Urinary bladder (tissue), 4 donors: ENCODE data around the gene RHOB. TPM values are rescaled to one million over a fixed set of nuclear protein-coding genes. Genes with fewer than 3 reads are reported as not detected.
"Not testable (repeated sequence)": the region's sequence is repeated elsewhere in the genome, so short reads cannot be mapped to it uniquely, and the experiment has no call there.

ENCODE experiments used
- DNase-seq: peaks from one replicate; pipeline ENCODE4 v3.0.0-alpha.2; 2015; ENCODE audit errors: extremely low spot score
- H3K27ac ChIP-seq: one replicate; pipeline ENCODE4 v1.5.1; 2013; ENCODE audit warnings: low read depth, mild to moderate bottlenecking, moderate library complexity
- H3K36me3 ChIP-seq: one replicate; pipeline ENCODE4 v1.6.1; 2013; ENCODE audit warnings: mild to moderate bottlenecking, moderate library complexity; ENCODE audit not compliant: insufficient read depth
- H3K4me1 ChIP-seq: one replicate; pipeline ENCODE4 v1.6.1; 2013; ENCODE audit warnings: mild to moderate bottlenecking, moderate library complexity; ENCODE audit not compliant: insufficient read depth
- H3K4me3 ChIP-seq: one replicate; pipeline ENCODE4 v1.5.1; 2013; ENCODE audit warnings: low read depth, low read length
- WGBS: extraction: QIAGEN DNeasy Blood & Tissue Kit; methylation state at CpG from one replicate; pipeline ENCODE4 v1.1.7; 2013; 5-methylcytosine and 5-hydroxymethylcytosine counted together
- polyA plus RNA-seq: library from polyadenylated mRNA; stranded (reverse); fragments of 200-250 nt; gene quantifications from one replicate; pipeline ENCODE4 v1.2.3, GENCODE V29; 2013
- total RNA-seq: library from RNA; depleted of rRNA; stranded (reverse); fragments of >200 nt; gene quantifications from one replicate; pipeline ENCODE4 v1.2.3, GENCODE V29; 2014
- donor health status: healthy with polysubstance abuse.
- donor health status: healthy.

RHOB gene
- total and polyA plus RNA-seq, 2 donors: 305 to 1,467 TPM

GRCh38 chr2:20427931-20428526, 18.8 kb upstream of the RHOB start:
- no peak for DNase-seq
- 92% methylated on average over 10 of the region's 10 CpGs for WGBS

GRCh38 chr2:20428717-20429490, 18.0 kb upstream of the RHOB start:
- no peak overlapping the region for H3K27ac ChIP-seq
- WGBS: 91% methylated on average over 11 of the region's 11 CpGs
- no peak for DNase-seq
- no peaks in the 10 kb centered on the region for H3K4me1 ChIP-seq
- no peak overlapping the region for H3K4me3 ChIP-seq
- H3K36me3 ChIP-seq: no peaks in the 10 kb centered on the region

More at GRCh38 chr2:20427931-20428526, 18.8 kb upstream of the RHOB start:
- no peak overlapping the region for H3K27ac ChIP-seq
- no peak overlapping the region for H3K4me3 ChIP-seq
- H3K36me3 ChIP-seq: no peaks in the 10 kb centered on the region
- no peaks in the 10 kb centered on the region for H3K4me1 ChIP-seq

- H3K36me3 ChIP-seq: no peaks in the 10 kb centered on the region
- DNase-seq: no peak
- WGBS: 56% methylated on average over 1 of the region's 1 CpG
- no peaks in the 10 kb centered on the region for H3K4me1 ChIP-seq
- no peak overlapping the region for H3K27ac ChIP-seq
- no peak overlapping the region for H3K4me3 ChIP-seq
Measured at GRCh38 chr2:20429528-20429927, 17.3 kb upstream of the RHOB start.

- 76% methylated on average over 4 of the region's 4 CpGs for WGBS
- Histone ChIP-seq H3K27ac (no peak overlapping the region), H3K4me3 (no peak overlapping the region), H3K4me1 (no peaks in the 10 kb centered on the region), H3K36me3 (no peaks in the 10 kb centered on the region)
- DNase-seq: no peak
Measured at GRCh38 chr2:20430035-20430434, 16.8 kb upstream of the RHOB start.

GRCh38 chr2:20430461-20431300, 16.2 kb upstream of the RHOB start:
- Histone ChIP-seq H3K4me1 (no peaks in the 10 kb centered on the region), H3K36me3 (no peaks in the 10 kb centered on the region), H3K4me3 (no peak overlapping the region), H3K27ac (no peak overlapping the region)
- no peak for DNase-seq
- 83% methylated on average over 7 of the region's 7 CpGs for WGBS

GRCh38 chr2:20431301-20431698, 15.6 kb upstream of the RHOB start:
- no peaks in the 10 kb centered on the region for H3K4me1 ChIP-seq
- no peak overlapping the region for H3K27ac ChIP-seq
- H3K36me3 ChIP-seq: no peaks in the 10 kb centered on the region
- no peak overlapping the region for H3K4me3 ChIP-seq
- DNase-seq: no peak
- WGBS: 97% methylated on average over 3 of the region's 3 CpGs

- no peak overlapping the region for H3K27ac ChIP-seq
- H3K4me1 ChIP-seq: no peaks in the 10 kb centered on the region
- no peak for DNase-seq
- no peaks in the 10 kb centered on the region for H3K36me3 ChIP-seq
- H3K4me3 ChIP-seq: no peak overlapping the region
- WGBS: 82% methylated on average over 5 of the region's 5 CpGs
Measured at GRCh38 chr2:20431772-20432171, 15.1 kb upstream of the RHOB start.

GRCh38 chr2:20432714-20433113, 14.2 kb upstream of the RHOB start:
- DNase-seq: no peak
- no peaks in the 10 kb centered on the region for H3K36me3 ChIP-seq
- H3K27ac ChIP-seq: no peak overlapping the region
- whole genome bisulfite sequencing: 62% methylated on average over 5 of the region's 5 CpGs
- H3K4me1 ChIP-seq: no peaks in the 10 kb centered on the region
- H3K4me3 ChIP-seq: no peak overlapping the region

GRCh38 chr2:20433249-20433648, 13.6 kb upstream of the RHOB start:
- no peak overlapping the region for H3K4me3 ChIP-seq
- no peak overlapping the region for H3K27ac ChIP-seq
- WGBS: 90% methylated on average over 7 of the region's 7 CpGs
- no peaks in the 10 kb centered on the region for H3K4me1 ChIP-seq
- no peaks in the 10 kb centered on the region for H3K36me3 ChIP-seq
- DNase-seq: no peak

- Histone ChIP-seq H3K27ac (no peak overlapping the region), H3K4me3 (no peak overlapping the region), H3K36me3 (no peaks in the 10 kb centered on the region), H3K4me1 (no peaks in the 10 kb centered on the region)
- no peak for DNase-seq
- 93% methylated on average over 4 of the region's 4 CpGs for WGBS
Measured at GRCh38 chr2:20433946-20434553, 12.8 kb upstream of the RHOB start.

- Histone ChIP-seq H3K27ac (no peak overlapping the region), H3K4me1 (no peaks in the 10 kb centered on the region), H3K4me3 (no peak overlapping the region), H3K36me3 (no peaks in the 10 kb centered on the region)
- no peak for DNase-seq
- 84% methylated on average over 8 of the region's 8 CpGs for WGBS
Measured at GRCh38 chr2:20434588-20435294, 12.1 kb upstream of the RHOB start.

- H3K4me3 ChIP-seq, DNase-seq, H3K4me1 ChIP-seq, H3K27ac ChIP-seq, H3K36me3 ChIP-seq: not testable (repeated sequence)
- WGBS: 93% methylated on average over 9 of the region's 9 CpGs
Measured at GRCh38 chr2:20435456-20435855, 11.4 kb upstream of the RHOB start.
